Neural progenitor cell (in vitro differentiated cells): Measurements from ENCODE around the gene VHLL. TPM values are rescaled to one million over a fixed set of nuclear protein-coding genes. Genes with fewer than 3 reads are reported as not detected.

ENCODE experiments used
- DNase-seq: peaks from one replicate; pipeline ENCODE4 v3.0.0-alpha.2; 2016; ENCODE audit warnings: low spot score
- H2AFZ ChIP-seq: fragments of 200-600 bp; sonication (generic); replicated peaks from 2 replicates; pipeline ENCODE4 v1.6.1; 2016; ENCODE audit warnings: antibody characterized with exemption
- H3F3A ChIP-seq: fragments of 200-600 bp; sonication (generic); 2 replicates; pipeline ENCODE4 v1.6.1; 2016; ENCODE audit warnings: antibody characterized with exemption, low read depth
- H3K27ac ChIP-seq: fragments of 200-600 bp; sonication (generic); 2 replicates; pipeline ENCODE4 v1.5.1; 2016; ENCODE audit warnings: mild to moderate bottlenecking
- H3K27me3 ChIP-seq: fragments of 200-600 bp; sonication (generic); 2 replicates; pipeline ENCODE4 v1.6.1; 2016; ENCODE audit warnings: mild to moderate bottlenecking, moderate library complexity
- H3K36me3 ChIP-seq: fragments of 200-600 bp; sonication (generic); 2 replicates; pipeline ENCODE4 v1.5.1; 2016
- H3K4me1 ChIP-seq: fragments of 200-600 bp; sonication (generic); 2 replicates; pipeline ENCODE4 v1.6.1; 2016; ENCODE audit warnings: mixed run types
- H3K4me2 ChIP-seq: fragments of 200-600 bp; sonication (generic); 2 replicates; pipeline ENCODE4 v1.6.1; 2016
- H3K4me3 ChIP-seq: fragments of 200-600 bp; sonication (generic); 2 replicates; pipeline ENCODE4 v1.5.1; 2016
- H3K79me2 ChIP-seq: fragments of 200-600 bp; sonication (generic); 2 replicates; pipeline ENCODE4 v1.6.1; 2016; ENCODE audit warnings: low read depth
- H3K9ac ChIP-seq: fragments of 200-600 bp; sonication (generic); 2 replicates; pipeline ENCODE4 v1.6.1; 2016
- H3K9me3 ChIP-seq: fragments of 200-600 bp; sonication (generic); 2 replicates; pipeline ENCODE4 v1.5.1; 2016; ENCODE audit warnings: low read depth
- H4K20me1 ChIP-seq: fragments of 200-600 bp; sonication (generic); 2 replicates; pipeline ENCODE4 v1.6.1; 2016; ENCODE audit warnings: low read depth
- H3K27ac Mint-ChIP-seq: 3 replicates; pipeline ENCODE4 v1.8.0; 2021; ENCODE audit warnings: mixed read lengths
- H3K27me3 Mint-ChIP-seq: 2 replicates; pipeline ENCODE4 v1.8.0; 2022; ENCODE audit warnings: low read depth, mild to moderate bottlenecking, inconsistent platforms, moderate library complexity, mixed read lengths; ENCODE audit not compliant: insufficient read depth
- H3K36me3 Mint-ChIP-seq: 3 replicates; pipeline ENCODE4 v1.8.0; 2021; ENCODE audit warnings: mixed read lengths
- H3K4me1 Mint-ChIP-seq: 3 replicates; pipeline ENCODE4 v1.8.0; 2021; ENCODE audit warnings: mixed read lengths
- H3K4me3 Mint-ChIP-seq: 3 replicates; pipeline ENCODE4 v1.8.0; 2021; ENCODE audit warnings: mild to moderate bottlenecking, moderate library complexity, mixed read lengths
- H3K9me3 Mint-ChIP-seq: 3 replicates; pipeline ENCODE4 v1.8.0; 2020; ENCODE audit warnings: mixed read lengths
- CTCF ChIP-seq: fragments of 200-600 bp; sonication (generic); IDR thresholded peaks from 2 replicates; pipeline ENCODE4 v1.5.1; 2017; ENCODE audit warnings: antibody characterized with exemption, mild to moderate bottlenecking
- EZH2 ChIP-seq: fragments of 200-600 bp; sonication (generic); IDR thresholded peaks from 2 replicates; pipeline ENCODE4 v1.6.1; 2017; ENCODE audit warnings: antibody characterized with exemption, mild to moderate bottlenecking, moderate library complexity
- EZH2phosphoT487 ChIP-seq: fragments of 200-600 bp; sonication (generic); IDR thresholded peaks from 2 replicates; pipeline ENCODE4 v1.6.1; 2017; ENCODE audit warnings: antibody characterized with exemption
- total RNA-seq: library from RNA; depleted of rRNA; stranded (reverse); fragments of >200 nt; gene quantifications from 2 replicates; pipeline ENCODE4 v1.2.3, GENCODE V29; 2015; ENCODE audit warnings: low replicate concordance

VHLL gene
- total RNA-seq, 1 donor from 2014 or later, result not detected

DNA sequence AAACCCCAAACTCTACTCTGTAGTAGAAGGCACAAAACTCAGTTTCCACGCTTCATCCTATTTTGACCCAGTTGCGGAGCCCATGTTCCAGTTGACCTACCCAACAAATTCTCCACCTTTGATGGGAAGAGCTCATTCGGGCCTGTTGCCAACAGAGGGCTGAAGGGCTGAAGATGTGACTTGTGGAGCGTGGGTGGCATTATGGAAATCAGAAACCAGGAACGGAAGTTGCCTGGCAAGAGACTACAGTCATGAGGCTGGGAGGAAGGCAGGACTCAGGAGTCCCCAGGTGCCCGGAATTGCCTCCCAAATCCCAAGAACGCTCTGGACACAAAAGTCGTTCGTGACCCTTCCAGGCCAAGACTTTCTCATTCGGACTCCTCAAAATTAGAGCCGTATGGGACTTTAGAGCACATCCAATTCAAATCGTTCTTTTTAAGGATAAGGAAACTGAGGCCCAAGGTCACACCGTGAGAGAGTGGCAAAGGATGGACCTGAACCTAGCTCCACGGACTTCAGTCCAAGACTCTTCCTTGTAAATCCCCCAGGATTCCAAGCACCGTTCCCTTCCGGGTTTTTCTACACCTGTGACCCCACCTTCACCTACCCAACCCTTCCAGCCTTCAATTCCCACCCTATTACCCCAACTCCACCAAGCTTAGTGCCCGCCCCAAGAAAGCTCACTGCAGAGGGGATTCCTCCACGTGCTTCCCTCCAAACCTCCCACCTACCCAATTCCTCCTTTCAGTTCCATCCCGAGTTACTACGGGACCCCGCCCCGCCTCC is 17.2 kb downstream of the VHLL start:
- Histone ChIP-seq H3K4me3 (peak overlapping the region; percentile 86), H3K4me1 (peaks cover 14% of the 10 kb centered on the region), H3K79me2 (peaks cover 51% of the 10 kb centered on the region), H3K9ac (peak overlapping the region; percentile 98), H3K27ac (no peak overlapping the region), H3F3A (no peaks in the 10 kb centered on the region), H3K9me3 (no peaks in the 10 kb centered on the region), H3K36me3 (peaks cover 9% of the 10 kb centered on the region), H3K4me2 (peak overlapping the region; percentile 85), H4K20me1 (peaks cover 34% of the 10 kb centered on the region), H3K27me3 (no peaks in the 10 kb centered on the region), H2AFZ (no peak overlapping the region)
- Mint-ChIP-seq H3K4me3 (peak overlapping the region; percentile 90), H3K27ac (peak overlapping the region; percentile 97), H3K4me1 (peaks cover 23% of the 10 kb centered on the region), H3K36me3 (peaks cover 9% of the 10 kb centered on the region), H3K9me3 (no peaks in the 10 kb centered on the region), H3K27me3 (peaks cover 2% of the 10 kb centered on the region)
- no peak for TF ChIP-seq EZH2
- TF ChIP-seq EZH2phosphoT487, result no peak
- TF ChIP-seq CTCF, result no peak
- peak; percentile 30 for DNase-seq

DNA sequence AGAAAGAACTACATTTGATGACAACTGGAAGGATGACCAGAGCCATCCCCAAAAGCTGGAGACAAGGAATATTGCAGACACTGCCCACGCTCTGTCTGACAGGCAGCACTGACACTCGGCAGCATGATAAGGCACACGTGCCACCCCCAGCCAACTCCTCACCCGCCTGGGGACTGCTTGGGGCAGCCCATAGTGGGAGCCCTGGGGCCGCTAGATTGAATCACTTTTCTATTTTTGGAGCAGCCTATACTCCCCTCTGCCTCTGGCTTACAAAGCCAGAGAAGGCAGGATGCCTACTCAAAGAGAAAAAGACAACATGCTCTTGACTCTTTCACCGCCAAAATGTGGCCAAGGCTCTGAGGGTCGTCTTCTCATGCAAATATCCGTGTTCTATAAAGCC is 17.8 kb downstream of the VHLL start:
- H2AFZ ChIP-seq, result no peak overlapping the region
- peak overlapping the region; percentile 90 for H3K4me3 Mint-ChIP-seq
- H3K4me3 ChIP-seq, result peak overlapping the region; percentile 86
- H3K9ac ChIP-seq, result peak overlapping the region; percentile 98
- H4K20me1 ChIP-seq, result peaks cover 34% of the 10 kb centered on the region
- no peak for TF ChIP-seq EZH2
- TF ChIP-seq CTCF, result no peak
- no peak for TF ChIP-seq EZH2phosphoT487
- no peaks in the 10 kb centered on the region for H3K9me3 Mint-ChIP-seq
- peaks cover 9% of the 10 kb centered on the region for H3K36me3 Mint-ChIP-seq
- no peaks in the 10 kb centered on the region for H3F3A ChIP-seq
- peak overlapping the region; percentile 83 for H3K27ac Mint-ChIP-seq
- H3K79me2 ChIP-seq, result peaks cover 51% of the 10 kb centered on the region
- H3K9me3 ChIP-seq, result no peaks in the 10 kb centered on the region
- H3K27ac ChIP-seq, result no peak overlapping the region
- peaks cover 23% of the 10 kb centered on the region for H3K4me1 Mint-ChIP-seq
- H3K4me1 ChIP-seq, result peaks cover 14% of the 10 kb centered on the region
- peaks cover 9% of the 10 kb centered on the region for H3K36me3 ChIP-seq
- H3K4me2 ChIP-seq, result peak overlapping the region; percentile 85
- H3K27me3 Mint-ChIP-seq, result peaks cover 2% of the 10 kb centered on the region
- no peak for DNase-seq
- no peaks in the 10 kb centered on the region for H3K27me3 ChIP-seq

DNA sequence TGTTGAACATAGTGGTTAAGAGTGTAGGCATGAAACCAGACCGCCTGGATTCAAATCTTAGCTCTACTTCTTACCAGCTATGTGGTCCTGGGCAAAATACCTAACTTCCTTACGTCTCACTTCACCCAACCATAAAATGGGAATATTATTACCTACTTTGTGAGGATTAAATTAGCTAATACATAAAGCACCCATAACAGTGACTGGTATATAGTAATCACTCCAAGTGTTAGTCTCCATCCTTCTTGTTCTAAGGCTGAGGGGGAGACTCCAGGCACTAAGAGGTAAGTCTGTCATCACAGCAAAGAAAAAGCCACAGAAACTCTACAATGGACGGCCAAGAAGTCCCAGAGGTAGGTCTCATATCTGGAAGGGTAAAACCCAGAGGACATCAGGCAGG is 19.3 kb downstream of the VHLL start:
- H3K4me1 Mint-ChIP-seq, result peaks cover 23% of the 10 kb centered on the region
- H3K27me3 ChIP-seq, result no peaks in the 10 kb centered on the region
- H3K4me3 Mint-ChIP-seq, result peak overlapping the region; percentile 68
- H2AFZ ChIP-seq, result no peak overlapping the region
- H3K27me3 Mint-ChIP-seq, result peaks cover 2% of the 10 kb centered on the region
- no peak overlapping the region for H3K27ac ChIP-seq
- H3K9ac ChIP-seq, result no peak overlapping the region
- H3K27ac Mint-ChIP-seq, result no peak overlapping the region
- TF ChIP-seq EZH2phosphoT487 (no peak), EZH2 (no peak), CTCF (no peak)
- peaks cover 34% of the 10 kb centered on the region for H4K20me1 ChIP-seq
- H3K36me3 Mint-ChIP-seq, result peaks cover 9% of the 10 kb centered on the region
- H3K4me3 ChIP-seq, result no peak overlapping the region
- H3K4me1 ChIP-seq, result peaks cover 14% of the 10 kb centered on the region
- H3K36me3 ChIP-seq, result peaks cover 9% of the 10 kb centered on the region
- no peaks in the 10 kb centered on the region for H3F3A ChIP-seq
- H3K9me3 ChIP-seq, result no peaks in the 10 kb centered on the region
- no peaks in the 10 kb centered on the region for H3K9me3 Mint-ChIP-seq
- no peak overlapping the region for H3K4me2 ChIP-seq
- peaks cover 51% of the 10 kb centered on the region for H3K79me2 ChIP-seq
- no peak for DNase-seq
